HG03095 (cell line): ENCODE data around the gene DMBX1.

Source experiments
- ATAC-seq: cut with Tn5 transposase; IDR thresholded peaks from one replicate; pipeline ENCODE4 v1.9.1; 2021; ENCODE audit warnings: moderate library complexity; ENCODE audit not compliant: unreplicated experiment

Gene DMBX1

DNA sequence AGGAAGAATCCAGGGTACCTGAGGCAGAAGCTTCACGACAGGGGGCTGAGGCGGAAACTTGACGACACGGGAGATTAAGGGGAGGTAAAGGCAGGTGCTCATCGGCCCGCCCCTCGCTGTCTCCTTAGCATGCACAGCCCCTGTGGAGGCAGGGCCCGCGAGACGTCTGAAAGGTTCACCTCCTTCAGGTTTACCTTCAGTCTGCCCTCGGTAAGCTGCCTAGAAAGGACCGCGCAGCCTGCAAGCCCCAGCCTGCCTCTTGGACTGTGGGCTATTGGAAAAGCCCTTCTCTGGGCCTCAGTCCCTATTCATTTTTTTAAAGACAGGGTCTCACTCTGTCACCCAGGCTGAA, 33.3 kb downstream of the DMBX1 start:
- no peak for ATAC-seq

DNA sequence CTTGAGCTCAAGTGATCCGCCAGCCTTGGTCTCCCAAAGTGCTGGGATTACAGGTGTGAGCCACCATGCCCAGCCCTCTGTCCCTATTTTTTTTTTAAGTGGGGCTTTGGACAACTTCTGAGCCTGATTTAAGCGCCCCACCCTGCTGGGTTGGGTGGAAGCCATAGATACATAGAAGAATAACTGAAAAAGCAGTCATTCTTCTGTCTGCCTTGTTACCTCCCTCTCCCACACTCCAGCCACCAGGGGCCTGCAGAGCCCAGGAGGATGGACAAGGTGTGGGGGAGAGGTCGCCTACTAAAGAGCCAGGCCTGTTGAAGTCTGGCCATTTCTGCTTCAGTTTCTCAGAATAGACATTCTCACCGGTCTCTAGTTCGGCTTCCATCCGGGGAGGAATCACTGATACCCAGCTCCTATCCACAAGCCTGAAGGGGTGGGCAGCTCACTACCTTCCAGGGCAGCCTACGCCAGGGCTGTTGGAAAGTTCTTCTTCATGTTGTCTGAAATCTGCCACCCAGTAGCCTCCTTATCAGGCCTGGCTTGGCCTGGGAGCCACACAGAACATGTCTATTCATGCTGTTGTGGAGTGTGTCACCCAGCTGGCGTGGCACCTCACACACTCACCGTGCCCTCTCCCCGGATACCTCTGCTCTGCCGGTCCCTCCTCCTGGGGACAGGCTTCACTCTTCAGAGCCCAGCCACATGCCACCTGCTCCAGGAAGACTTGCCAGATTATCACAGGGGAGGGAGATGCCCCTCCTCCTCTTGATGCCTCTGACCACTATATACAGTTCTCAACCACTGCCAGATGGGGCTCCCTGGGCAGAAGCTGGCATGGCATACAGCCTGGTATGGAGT, 34.1 kb downstream of the DMBX1 start:
- no peak for ATAC-seq

DNA sequence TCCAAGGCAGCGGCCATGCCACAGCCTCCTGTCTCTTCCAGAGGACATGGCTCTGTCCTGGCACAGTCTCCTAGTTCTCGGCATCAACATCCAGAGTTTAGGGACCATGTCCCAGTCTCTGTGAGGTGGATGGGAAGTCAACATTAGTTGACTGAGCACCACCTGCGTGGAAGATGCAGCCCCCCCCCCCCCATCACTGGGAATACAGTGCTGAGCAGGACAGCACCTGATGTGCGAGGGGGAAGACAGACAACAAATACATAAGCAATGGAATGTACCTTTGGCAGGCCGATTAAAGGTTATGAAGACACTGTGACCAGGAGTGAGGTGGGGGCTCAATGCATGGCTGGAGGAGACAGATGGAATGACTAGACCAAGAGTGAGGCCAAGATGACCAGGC, 35.2 kb downstream of the DMBX1 start:
- ATAC-seq: no peak

DNA sequence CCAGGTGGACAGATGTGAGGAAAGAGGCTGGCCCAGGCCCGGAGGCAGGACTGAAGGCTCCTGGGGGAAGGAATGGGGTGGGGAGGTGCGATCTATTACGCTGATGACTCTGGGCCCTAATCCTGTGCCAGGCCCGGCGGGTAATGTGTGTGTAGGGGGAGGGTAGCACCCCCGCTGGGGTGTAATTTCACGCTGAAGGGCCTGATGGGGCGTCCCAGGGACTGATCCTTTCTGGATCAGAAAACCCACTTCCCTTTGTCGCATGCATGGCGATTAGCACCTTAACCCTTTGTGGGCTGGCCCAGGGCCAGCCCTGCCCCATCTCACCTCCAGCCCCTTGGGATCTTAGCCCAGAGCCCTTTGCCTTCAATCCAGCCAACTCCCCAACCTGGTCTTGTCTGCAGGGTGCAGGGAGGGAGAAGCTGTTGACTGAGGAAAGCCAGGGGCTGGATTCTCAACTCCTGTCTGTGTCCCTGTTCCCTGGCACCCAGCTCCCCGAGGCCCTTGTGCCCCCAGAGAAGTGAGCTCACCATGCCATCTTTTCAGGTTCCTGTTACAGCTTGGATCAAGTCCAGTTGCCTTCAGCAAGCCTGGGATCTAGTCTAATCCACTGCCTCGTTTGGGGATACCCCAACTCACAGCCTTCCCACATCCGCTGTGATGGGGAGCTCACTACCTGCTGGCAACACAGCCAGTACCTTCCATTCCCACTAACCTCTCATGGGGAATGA, 35.8 kb downstream of the DMBX1 start:
- no peak for ATAC-seq

DNA sequence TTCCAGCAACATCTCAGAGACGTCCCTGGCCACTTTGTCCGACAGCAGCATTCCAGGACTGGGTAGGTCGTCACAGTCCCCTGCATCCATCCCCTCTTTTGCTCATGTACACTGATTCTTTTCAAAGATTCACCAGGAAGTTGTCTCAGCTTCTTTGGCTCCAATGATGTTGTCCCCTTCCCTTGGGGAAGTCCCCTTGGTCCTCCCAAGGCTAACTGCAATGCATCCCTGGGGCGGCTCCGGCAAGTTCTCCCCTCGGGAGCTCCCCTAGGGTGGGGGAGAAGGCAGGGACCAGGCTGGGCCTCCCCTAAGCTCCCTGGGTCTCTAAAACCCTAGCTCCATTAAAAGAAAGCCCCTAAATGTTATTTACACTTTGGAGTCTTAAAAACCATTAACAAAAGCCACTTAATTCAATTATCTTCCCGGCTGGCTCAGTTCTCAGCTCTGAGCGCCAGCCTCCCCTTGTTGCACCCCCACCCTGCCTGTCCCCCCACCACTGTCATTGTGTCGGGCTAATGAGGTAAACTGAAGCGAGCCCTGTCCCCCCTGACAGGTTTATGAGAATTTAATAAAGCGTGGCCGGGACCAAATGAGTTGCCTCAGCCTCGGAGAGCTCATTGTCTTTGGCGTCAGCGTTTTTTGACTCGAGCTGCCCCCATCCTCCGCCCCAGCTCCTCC, 36.5 kb downstream of the DMBX1 start:
- no peak for ATAC-seq

DNA sequence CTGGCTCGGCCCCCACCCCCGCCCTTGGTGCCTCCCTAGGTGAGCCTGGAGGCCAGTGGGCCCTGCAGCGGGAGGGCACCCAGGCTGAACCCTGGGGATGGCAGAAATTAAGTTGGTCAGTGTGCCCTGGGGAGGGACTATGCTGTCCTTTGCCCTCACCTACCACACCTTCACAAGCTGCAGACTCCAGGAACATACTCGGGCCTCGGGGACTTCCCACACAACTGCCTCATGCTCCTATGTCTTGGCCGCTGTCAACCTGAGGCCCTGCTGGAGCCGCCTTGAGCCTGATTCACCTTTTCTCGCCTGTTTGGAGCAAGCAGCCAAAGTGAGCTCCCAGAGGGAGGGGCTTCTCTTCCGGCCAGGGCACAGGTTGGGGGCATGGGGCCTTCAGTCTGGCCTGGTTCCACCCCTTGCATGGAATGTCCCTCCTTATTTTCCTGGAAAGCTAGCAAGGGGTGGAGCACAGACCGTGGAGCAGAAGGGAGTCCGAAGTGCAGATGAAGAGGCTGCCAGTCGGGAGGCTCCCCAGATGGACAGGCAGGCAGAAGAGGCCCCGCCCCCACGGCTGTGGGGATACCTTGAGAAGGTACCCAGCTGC, 37.2 kb downstream of the DMBX1 start:
- ATAC-seq: no peak

DNA sequence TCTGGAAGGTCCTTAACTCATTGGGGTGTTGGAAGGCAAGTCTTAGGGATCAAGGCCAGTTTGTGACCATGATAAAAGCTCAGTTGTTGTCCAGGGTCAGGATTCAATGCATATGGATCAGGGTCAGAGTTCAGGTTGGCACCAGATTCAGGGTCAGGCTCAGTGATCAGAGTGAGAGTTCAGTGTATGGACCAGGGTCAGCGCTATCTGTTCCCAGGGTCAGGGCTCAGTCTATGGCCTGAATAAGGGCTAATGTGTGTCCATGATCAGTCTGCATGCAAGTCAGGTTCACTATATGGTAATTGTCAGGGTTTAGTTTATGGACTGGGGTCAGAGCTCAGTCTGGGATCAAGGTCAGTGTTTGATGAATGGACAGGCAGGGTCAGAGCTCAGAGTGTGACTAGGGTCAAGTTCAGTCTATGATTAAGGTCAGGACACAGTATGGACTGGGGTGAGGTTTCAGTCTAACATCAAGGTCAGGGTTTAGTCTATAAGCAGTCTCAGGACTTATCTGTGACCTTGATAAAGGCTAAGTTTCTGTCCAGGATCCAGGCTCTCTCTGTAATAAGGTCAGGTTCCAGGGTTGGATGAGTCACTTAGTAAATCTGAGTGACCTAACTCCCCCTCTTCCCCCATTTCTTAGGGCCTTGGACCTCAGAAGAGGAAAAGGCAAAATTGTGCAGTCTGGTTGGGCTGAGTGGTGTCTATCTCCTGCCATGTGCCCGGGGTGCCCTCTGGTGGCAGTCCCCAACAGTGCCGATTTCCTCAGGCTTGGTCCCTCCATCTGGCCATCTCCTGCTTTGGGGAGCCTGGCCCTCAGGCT, 38.0 kb downstream of the DMBX1 start:
- ATAC-seq: no peak

DNA sequence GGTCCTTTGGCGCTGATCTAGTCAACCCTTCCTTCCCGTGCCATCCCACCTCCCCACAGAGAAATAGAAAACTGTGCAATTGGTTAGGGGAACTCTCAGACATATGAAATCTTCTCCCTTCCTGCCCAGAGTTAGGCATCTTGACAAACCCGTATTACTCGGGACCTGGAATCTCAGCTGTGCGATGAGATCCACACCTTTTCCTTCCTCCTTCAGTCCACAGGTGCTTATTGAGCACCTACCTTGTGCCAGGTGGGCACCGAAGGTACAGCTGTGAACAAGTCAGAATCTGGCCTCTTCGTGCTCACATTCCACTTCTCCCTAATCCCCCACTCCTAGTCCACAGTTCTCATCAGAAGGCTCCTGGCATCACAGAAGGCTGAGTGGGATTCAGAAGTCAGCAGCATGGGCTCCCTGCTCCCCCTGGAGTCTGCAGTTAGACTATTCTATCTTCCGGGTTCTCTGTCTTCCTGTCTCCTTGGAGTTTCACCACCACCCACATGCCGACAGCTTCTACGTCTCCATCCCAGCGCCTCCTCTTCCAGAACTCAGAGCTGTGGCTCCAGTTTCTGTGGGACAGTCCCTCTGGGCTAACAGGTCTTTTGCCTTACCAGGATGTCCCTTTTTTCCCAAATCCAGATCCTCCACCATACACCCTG, 38.8 kb downstream of the DMBX1 start:
- ATAC-seq: no peak

DNA sequence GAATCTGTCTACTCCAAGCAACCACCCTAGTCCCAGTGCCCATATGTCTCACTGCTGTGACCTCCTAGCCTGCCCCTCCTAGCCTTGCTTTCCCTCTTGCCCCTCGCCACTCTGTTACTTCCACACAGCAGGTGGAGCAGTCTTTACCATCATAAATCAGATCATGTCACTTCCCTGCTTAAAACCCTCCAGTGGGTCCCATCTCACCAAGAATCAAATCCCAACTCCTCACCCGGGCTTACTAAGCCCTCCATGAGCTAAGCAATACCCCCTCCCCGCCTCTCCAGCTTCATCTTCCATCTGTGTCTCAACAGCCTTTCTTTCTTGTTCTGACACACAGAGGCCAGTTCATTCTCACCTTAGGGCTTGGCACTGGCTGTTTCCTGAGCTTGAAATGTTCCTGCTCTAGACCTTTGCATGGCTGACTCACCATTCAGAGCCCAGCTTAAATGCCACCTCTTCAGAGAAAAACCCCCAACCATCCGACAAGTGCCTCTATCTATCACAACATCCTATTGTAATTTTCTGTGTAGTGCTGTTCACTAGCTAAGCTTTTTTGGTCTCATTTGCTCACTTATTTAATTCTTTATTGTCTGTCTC, 39.5 kb downstream of the DMBX1 start:
- ATAC-seq: no peak

DNA sequence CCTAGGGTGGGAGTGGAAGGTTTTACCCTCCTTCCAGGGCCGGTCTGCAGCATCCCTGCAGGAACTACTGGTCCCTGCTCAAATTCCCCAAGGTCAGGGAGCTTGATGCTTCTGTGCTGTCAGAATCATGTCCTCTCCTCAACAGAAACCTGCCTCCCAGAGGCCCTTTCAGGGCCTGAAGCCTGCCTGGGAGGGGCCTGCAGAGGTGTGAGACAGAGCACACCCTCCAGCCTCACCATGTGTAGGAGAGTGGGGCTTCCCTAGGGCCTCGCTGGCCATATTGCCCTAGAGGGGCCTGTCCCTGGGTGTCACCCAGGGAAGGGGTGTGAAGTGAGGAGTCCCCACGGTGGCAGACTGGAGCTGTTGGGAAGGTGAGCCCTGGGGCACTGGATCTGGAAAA, 40.7 kb downstream of the DMBX1 start:
- no peak for ATAC-seq

DNA sequence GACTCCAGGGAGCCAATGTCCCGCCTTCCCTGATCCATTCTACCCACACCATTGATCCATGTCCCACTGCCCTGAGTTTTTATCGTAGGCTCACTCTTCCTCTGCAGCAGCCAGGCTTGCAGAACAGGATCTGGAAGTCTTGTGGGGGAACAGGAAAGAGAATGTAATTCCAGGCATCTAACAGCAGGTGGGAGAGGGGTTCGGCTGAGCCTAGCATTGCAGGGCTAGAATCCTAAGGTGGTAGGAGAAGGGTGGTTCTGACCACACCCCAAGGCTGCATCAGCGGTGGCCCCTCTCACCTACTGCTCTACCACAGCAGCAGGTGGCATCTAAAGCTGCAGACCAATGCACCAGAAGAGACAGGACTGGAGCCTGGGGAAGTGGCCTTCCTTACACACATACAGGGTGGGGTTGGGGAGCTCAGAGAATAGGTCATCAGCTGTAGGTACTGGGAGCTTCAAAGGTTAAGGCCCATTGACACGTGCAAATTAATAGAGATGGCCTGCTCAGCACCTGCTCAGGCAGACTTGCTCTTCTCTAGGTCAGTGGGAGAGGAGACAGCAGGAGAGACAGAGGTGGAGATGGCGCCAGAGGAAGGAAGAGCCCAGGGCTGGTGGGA, 41.3 kb downstream of the DMBX1 start:
- no peak for ATAC-seq

DNA sequence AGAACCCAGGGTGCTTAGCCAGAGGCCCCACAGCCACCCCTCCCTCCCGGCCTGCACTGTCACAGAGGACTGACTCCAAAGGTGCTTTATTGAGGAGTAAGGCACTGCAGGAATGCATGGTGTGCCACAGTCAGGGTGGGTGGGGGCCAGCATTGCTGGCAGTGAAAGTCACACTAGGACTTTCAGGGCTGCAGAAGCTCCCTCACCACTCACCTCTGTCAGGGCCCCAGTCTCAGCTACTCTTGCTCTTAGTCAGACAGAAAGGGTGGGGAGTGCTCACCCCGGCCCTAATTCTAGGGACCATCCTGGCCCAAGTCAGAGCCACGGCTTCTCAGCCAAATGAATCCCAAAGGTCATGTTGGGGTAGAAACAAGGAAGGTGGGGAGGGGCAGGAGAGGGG, 42.5 kb downstream of the DMBX1 start:
- ATAC-seq: no peak

DNA sequence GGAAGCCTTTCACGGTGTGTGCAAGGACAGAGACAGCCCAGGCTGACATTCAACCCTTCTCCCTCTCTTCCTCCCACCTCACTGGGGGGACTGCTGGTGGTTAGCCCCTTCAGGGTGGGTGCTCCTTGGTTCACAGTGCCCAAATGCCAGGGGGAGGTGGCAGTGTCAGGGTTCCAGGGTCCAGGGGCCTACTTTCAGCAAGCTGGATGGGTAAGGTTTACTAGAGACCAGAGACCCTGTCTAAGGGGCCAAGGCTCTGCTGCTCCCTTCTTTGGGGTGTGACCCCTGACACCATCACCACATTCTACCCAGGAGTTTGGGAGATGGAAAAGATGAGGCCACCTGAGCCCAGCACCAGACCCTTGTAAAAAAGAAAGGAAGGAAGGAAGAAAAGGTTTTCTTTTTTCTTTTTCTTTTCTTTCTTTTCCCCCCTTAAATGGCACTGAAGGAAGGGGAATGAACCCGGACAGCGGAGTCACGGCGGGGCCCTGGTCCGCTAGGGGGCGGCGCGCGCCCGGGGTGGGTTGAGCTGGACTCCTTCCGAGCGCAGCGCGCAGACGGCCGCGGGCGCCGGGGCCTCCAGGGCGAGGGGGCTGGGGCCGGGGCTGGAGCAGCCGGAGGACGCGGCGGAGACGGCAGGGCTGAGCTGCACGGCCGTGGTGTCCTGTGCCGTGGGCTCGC, 43.0 kb downstream of the DMBX1 start:
- ATAC-seq: no peak

DNA sequence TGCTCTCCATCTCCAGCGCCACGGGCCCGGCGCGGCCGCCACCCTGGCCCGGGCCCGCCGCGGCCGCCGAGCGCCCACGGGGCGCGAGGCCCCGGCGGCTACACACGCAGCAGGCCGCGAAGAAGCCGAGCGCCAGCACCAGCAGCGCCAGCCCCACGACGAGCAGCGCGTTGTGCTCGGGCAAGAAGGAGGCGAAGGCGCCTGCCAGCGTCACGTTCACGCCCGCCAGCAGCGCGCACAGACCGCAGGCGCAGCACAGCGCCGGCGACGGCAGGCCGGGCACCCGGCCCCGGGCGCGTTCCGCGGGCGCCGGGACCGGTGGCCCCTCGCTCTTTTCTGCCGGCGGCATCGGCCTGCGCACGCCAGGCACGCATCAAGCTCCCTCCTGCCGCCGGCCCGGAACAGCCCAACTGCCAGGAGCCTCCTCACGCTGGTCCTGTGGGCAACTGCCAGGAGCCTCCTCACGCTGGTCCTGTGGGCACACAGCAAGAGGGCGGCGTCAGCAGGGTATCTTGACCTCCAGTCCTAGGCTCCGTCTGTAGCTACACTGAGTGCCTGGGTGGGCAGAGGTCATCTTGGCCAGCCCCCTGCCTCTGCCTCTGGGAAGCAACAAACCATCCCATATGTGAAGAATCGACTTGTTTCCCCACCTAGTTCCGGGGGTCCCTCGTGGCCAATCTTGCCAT, 43.7 kb downstream of the DMBX1 start:
- no peak for ATAC-seq

DNA sequence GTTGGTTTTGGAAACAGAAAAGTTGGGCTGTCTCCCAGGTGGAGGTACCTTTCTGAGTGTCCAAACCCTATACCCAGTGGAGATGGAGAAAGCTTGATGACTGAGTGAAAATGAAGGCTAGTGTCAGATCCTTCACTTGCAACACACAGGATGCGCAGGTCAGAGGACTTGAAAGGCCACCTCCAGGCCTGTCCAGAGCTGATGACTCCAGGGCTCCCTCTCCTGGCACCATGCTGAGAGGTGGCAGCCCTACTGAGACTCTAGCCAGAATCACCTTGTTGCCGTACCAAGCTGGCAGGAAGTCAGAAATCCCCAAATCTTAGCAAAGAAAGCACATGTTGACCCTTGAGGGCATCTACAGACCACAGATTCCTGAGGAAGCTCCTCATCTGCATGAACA, 45.4 kb downstream of the DMBX1 start:
- ATAC-seq: no peak

DNA sequence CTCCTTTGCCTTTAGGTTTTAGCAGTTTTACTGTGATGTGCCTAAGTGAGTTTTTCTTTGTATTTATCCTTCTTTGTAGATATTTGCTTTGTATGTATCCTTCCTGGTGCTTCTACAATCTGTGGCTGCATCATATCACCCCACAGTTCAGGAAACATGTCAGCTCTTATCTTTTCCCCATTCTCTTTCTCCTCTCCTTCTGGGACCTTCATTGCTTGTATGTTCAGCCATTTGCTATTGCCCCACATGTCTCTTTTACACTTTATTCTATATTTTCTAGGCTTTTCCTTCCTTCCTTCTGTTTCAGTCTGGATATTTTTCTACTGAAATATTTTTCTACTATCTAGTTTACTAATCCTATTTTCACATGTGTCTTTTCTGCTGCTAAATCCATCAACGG, 46.9 kb downstream of the DMBX1 start:
- no peak for ATAC-seq

DNA sequence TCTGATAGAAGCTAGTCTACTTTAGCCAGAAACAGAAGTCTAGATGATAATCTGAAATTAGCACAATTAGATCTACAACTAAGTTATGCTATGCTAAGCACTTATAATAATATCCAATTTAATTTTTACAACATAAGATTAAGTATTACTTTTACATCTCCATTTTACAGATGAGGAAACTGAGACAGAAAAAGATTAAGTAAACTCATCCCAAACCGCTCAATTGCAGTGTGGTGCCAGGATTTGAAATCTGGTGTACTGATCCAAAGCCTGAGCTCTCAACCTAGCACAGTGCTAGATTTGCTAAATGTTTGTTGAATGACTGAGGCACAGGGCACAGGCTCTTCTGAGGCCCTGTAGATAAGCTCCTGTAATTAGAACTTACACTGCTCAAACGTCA, 48.0 kb downstream of the DMBX1 start:
- ATAC-seq: no peak

DNA sequence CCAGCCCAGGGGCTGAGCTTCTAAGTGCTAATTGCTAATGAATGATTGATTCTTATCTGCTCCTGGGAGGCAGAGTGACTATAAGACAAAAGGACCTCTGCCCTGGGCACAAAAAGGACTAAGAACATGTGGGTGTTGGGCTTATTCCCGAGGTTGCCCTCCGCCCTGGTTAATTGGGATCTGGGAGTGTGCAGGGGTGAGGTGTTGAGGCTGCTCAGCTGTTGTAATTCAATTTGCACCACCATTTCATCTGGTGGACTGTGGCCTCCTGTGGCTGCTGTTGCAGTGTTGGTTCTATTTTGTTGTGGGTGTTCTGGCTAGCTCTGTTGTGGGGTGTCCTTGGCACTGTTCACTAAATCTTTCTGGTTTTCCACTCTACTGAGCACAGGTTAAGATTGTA, 48.5 kb downstream of the DMBX1 start:
- ATAC-seq: no peak
